ENCODE measurements around the gene KDM4C.

DNA sequence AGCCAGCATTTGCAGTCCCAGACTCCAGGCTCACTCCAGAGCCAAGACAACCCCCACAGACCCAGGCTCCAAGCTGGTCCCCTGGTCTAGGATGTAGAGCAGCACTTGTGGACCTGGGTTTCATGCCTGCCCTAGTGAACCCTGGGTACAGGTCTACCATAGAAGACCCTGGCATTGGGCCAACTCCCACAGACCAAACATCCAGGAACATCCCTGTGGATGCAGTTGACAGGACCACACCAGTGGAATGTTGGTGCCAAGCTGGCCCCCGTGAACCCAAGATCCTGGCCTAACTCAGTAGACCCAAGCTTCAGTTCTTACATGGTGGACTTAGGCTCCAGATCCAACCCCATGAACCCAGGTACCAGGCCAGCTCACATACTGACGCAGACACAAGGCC lies 250.6 kb downstream of the KDM4C start:
- TF ChIP-seq EZH2 (IDR thresholded peaks at IDR 0.05; ENCODE audit: borderline replicate concordance, insufficient read depth, low read depth, low read length, poor library complexity, severe bottlenecking), result no peak
- TF ChIP-seq, protein P1, sequence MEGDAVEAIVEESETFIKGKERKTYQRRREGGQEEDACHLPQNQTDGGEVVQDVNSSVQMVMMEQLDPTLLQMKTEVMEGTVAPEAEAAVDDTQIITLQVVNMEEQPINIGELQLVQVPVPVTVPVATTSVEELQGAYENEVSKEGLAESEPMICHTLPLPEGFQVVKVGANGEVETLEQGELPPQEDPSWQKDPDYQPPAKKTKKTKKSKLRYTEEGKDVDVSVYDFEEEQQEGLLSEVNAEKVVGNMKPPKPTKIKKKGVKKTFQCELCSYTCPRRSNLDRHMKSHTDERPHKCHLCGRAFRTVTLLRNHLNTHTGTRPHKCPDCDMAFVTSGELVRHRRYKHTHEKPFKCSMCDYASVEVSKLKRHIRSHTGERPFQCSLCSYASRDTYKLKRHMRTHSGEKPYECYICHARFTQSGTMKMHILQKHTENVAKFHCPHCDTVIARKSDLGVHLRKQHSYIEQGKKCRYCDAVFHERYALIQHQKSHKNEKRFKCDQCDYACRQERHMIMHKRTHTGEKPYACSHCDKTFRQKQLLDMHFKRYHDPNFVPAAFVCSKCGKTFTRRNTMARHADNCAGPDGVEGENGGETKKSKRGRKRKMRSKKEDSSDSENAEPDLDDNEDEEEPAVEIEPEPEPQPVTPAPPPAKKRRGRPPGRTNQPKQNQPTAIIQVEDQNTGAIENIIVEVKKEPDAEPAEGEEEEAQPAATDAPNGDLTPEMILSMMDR (IDR thresholded peaks at IDR 0.05), result no peak
